HUES64 (cell line): Measurements from ENCODE around the gene MGAT5.

ENCODE experiments used
- H3K27ac ChIP-seq: 2 replicates; pipeline ENCODE4 v1.7.0; 2013; ENCODE audit warnings: low read depth, low read length, inconsistent platforms
- H3K27me3 ChIP-seq: 2 replicates; pipeline ENCODE4 v1.6.1; 2013; ENCODE audit warnings: mild to moderate bottlenecking, low read length; ENCODE audit not compliant: insufficient read depth
- H3K36me3 ChIP-seq: 2 replicates; pipeline ENCODE4 v1.6.1; 2013; ENCODE audit warnings: mild to moderate bottlenecking, low read length; ENCODE audit not compliant: insufficient read depth
- H3K4me1 ChIP-seq: 2 replicates; pipeline ENCODE4 v1.6.1; 2013; ENCODE audit warnings: mild to moderate bottlenecking, low read length, moderate library complexity; ENCODE audit not compliant: insufficient read depth
- H3K4me3 ChIP-seq: 2 replicates; pipeline ENCODE4 v1.5.1; 2013; ENCODE audit warnings: mild to moderate bottlenecking, low read length, moderate library complexity
- H3K9ac ChIP-seq: 2 replicates; pipeline ENCODE4 v1.6.1; 2013; ENCODE audit warnings: mild to moderate bottlenecking, low read depth, low read length
- H3K9me3 ChIP-seq: 2 replicates; pipeline ENCODE4 v1.6.1; 2013; ENCODE audit warnings: low read depth, low read length; ENCODE audit not compliant: insufficient read depth
- WGBS: fragments of 150-250, 120-280 bp; methylation state at CpG from one replicate; pipeline ENCODE4 v1.1.7; 2013; ENCODE audit warnings: missing lambda C conversion rate; 5-methylcytosine and 5-hydroxymethylcytosine counted together

MGAT5 gene

DNA sequence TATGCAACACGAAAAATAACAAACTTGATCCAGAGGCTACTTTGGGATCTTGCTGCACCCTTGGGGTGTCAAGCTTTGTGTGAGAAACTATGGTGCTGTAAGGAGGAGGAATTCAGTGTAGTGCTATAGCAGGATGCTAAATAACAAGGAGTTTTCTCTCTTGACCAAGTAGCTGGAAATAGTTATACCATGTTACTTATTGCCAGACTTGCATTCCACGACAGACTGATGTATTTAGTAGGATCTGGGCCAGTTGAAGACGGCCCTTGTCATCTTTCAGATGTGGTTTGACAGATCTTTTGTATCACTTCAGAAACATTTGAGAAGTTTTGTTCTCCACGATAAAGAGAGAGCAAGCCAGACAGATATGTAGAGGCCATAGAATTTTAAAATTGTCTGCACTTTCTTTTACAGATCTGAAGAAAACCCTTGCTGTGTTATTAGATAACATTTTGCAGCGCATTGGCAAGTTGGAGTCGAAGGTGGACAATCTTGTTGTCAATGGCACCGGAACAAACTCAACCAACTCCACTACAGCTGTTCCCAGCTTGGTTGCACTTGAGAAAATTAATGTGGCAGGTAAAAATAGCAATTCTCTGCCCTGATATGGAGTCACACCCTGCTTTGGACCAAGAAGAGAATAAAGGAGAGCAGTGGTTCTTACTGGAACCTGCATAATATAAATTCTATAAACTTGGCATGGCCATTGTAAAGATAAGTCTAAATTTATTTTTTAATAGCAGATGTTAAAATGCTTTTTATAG lies 16.3 kb downstream of the MGAT5 start:
- Histone ChIP-seq H3K9me3 (no peaks in the 10 kb centered on the region), H3K4me3 (no peak overlapping the region), H3K9ac (no peak overlapping the region), H3K36me3 (peaks cover 13% of the 10 kb centered on the region), H3K4me1 (no peaks in the 10 kb centered on the region), H3K27me3 (no peaks in the 10 kb centered on the region), H3K27ac (no peak overlapping the region)
- WGBS, result 97% methylated on average over 7 of the region's 7 CpGs

- H3K4me3 ChIP-seq, result no peak overlapping the region
- H3K36me3 ChIP-seq, result peaks cover 13% of the 10 kb centered on the region
- H3K4me1 ChIP-seq, result 0 out of 2 replicates have a peak, but pooled peaks cover 4% of the 10 kb centered on the region
- H3K27me3 ChIP-seq, result peaks cover 3% of the 10 kb centered on the region; the same call in 1 of the 2 replicates
- no peak overlapping the region for H3K27ac ChIP-seq
- WGBS, result 89% methylated on average over 2 of the region's 2 CpGs
- no peaks in the 10 kb centered on the region for H3K9me3 ChIP-seq
- H3K9ac ChIP-seq, result no peak overlapping the region
Measured at GRCh38 chr2:134271758-134272157, 17.9 kb downstream of the MGAT5 start.

GRCh38 chr2:134272806-134273205 lies 18.9 kb downstream of the MGAT5 start:
- H3K27ac ChIP-seq, result no peak overlapping the region
- H3K4me3 ChIP-seq, result no peak overlapping the region
- 89% methylated on average over 9 of the region's 9 CpGs for WGBS
- no peaks in the 10 kb centered on the region for H3K9me3 ChIP-seq
- H3K27me3 ChIP-seq, result peaks cover 4% of the 10 kb centered on the region; the same call in 1 of the 2 replicates
- peaks cover 13% of the 10 kb centered on the region for H3K36me3 ChIP-seq
- H3K9ac ChIP-seq, result no peak overlapping the region
- H3K4me1 ChIP-seq, result 0 out of 2 replicates have a peak, but pooled peaks cover 4% of the 10 kb centered on the region

- Histone ChIP-seq H3K4me1 (0 out of 2 replicates have a peak, but pooled peaks cover 4% of the 10 kb centered on the region), H3K4me3 (no peak overlapping the region)
Measured at GRCh38 chr2:134273256-134273983, 19.5 kb downstream of the MGAT5 start.

GRCh38 chr2:134274121-134274520 lies 20.2 kb downstream of the MGAT5 start:
- peaks cover 4% of the 10 kb centered on the region; the same call in 1 of the 2 replicates for H3K27me3 ChIP-seq
- H3K4me1 ChIP-seq, result 0 out of 2 replicates have a peak, but pooled peaks cover 4% of the 10 kb centered on the region
- no peak overlapping the region for H3K9ac ChIP-seq
- whole genome bisulfite sequencing, result 89% methylated on average over 3 of the region's 3 CpGs
- H3K9me3 ChIP-seq, result no peaks in the 10 kb centered on the region
- no peak overlapping the region for H3K27ac ChIP-seq
- no peak overlapping the region for H3K4me3 ChIP-seq
- H3K36me3 ChIP-seq, result peaks cover 13% of the 10 kb centered on the region

More at GRCh38 chr2:134273256-134273983, 19.5 kb downstream of the MGAT5 start:
- WGBS, result 96% methylated on average over 4 of the region's 4 CpGs
- Histone ChIP-seq H3K9me3 (no peaks in the 10 kb centered on the region), H3K27ac (no peak overlapping the region), H3K9ac (no peak overlapping the region), H3K27me3 (peaks cover 4% of the 10 kb centered on the region; the same call in 1 of the 2 replicates), H3K36me3 (peaks cover 13% of the 10 kb centered on the region)

DNA sequence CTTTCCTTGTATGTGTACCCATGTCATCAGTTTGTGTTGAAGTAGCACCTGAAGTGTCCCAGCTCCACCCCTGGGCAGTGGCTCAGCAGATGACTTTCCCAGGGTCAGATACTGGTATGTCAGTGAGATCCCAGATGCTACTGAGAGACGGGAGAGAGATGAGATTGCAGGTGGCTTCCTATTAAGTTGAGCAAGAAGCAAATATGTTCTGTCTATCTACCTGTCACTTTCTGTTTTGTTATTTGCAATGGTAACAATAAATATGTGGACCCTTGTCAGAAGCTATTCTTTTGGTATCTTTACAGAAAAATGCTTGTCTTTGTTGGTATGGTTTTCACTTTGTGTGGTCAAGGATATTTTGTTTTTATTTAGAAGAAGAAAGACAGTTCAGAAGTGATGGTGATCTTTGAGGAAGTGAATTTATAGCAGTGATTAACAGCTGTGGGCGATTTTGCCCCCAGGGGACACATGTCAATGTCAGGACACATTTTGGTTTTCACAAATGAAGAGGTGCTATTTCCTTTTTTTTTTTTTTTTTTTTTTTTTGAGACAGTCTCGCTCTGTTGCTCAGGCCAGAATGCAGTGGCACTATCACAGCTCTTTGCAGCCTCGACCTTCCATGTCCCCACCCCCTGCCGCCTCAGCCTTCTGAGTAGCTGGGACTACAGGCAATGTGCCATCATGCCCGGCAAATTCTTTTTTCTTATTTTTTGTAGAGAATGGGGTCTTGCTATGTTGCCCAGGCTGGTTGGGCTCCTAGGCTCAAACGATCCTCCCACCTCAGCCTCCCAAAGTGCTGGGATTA lies 21.4 kb downstream of the MGAT5 start:
- Histone ChIP-seq H3K27ac (no peak overlapping the region), H3K9ac (no peak overlapping the region), H3K36me3 (peaks cover 11% of the 10 kb centered on the region), H3K4me3 (no peak overlapping the region), H3K27me3 (peaks cover 4% of the 10 kb centered on the region; the same call in 1 of the 2 replicates), H3K9me3 (no peaks in the 10 kb centered on the region), H3K4me1 (0 out of 2 replicates have a peak, but pooled peaks cover 4% of the 10 kb centered on the region)
- WGBS, result 92% methylated on average over 7 of the region's 7 CpGs

DNA sequence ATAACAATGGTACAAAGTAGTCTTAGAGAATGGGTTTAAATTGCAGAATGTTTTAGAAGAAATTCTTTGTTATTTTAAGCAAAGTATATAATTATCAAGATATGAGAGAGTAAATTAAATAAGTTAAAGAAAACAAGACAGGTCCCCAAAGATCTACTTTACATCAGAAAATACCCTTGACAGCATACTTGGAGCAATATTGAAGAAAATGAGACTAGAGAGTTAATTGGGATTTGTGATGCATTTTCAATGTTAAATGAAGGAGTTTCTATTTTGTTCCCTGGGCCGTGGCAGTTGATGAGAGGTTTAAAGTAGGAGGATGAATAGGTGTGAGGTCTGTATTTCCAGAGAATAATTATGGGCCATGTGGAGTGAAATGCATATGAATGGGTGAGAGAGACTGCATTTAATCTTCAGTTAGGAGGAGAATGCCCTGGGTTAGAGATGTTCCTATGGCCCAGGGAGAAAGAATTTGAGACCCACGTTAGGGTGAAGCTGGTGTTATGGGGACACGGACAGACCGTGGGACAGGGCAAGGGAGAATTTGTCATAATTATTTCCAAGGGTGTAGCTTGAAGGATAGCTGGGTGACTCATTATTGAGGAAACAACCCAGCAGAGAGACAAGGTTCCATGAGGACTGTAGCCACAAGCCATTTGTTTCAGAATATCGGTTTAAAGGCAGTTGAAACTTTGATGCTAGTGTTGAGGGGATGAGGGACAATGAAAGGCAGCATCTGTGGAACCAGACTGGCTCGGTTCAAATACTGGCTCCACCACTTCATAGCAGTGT lies 22.7 kb downstream of the MGAT5 start:
- Histone ChIP-seq H3K9ac (no peak overlapping the region), H3K4me1 (0 out of 2 replicates have a peak, but pooled peaks cover 4% of the 10 kb centered on the region), H3K27me3 (peaks cover 4% of the 10 kb centered on the region; the same call in 1 of the 2 replicates), H3K36me3 (no peaks in the 10 kb centered on the region), H3K27ac (no peak overlapping the region), H3K4me3 (no peak overlapping the region), H3K9me3 (no peaks in the 10 kb centered on the region)
- 67% methylated on average over 6 of the region's 6 CpGs for WGBS

DNA sequence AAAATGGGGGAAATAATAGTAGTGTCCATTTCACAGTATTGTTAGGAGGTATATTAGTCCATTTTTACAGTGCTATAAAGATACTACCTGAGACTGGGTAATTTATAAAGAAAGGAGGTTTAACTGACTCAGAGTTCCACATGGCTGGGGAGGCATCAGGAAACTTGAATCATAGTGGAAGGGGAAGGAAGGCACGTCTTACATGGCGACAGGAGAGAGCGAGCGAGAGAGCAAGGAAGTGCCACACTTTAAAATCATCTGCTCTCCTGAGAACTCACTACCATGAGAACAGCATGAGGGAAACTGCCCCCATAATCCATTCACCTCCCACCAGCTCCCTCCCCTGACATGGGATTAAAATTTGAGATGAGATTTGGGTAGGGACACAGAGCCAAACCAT lies 23.4 kb downstream of the MGAT5 start:
- 0 out of 2 replicates have a peak, but pooled peaks cover 4% of the 10 kb centered on the region for H3K4me1 ChIP-seq
- H3K36me3 ChIP-seq, result no peaks in the 10 kb centered on the region
- H3K27ac ChIP-seq, result no peak overlapping the region
- no peaks in the 10 kb centered on the region for H3K9me3 ChIP-seq
- WGBS, result 93% methylated on average over 4 of the region's 4 CpGs
- no peak overlapping the region for H3K4me3 ChIP-seq
- H3K9ac ChIP-seq, result no peak overlapping the region
- H3K27me3 ChIP-seq, result peaks cover 4% of the 10 kb centered on the region; the same call in 1 of the 2 replicates

DNA sequence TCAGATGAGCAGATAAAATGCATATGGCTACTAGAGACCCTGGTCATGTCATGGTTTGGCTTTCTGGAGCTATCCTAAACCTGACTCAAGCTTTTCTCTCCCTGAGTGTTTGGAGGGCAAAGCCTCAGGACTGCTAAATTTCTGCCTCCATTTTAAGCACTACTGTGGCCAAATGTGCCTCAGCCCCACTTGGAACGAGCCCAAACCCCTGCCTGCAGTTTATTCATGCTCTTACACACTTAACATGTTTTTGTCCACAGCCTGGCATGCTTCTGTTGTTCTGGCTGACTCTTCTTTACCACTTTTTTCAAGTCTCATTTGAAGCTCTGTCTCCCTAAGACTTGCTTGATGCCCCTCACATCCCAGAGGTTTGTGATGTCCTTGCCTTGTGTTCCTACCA lies 24.7 kb downstream of the MGAT5 start:
- H3K9ac ChIP-seq, result no peak overlapping the region
- no peak overlapping the region for H3K27ac ChIP-seq
- peaks cover 7% of the 10 kb centered on the region; the same call in 1 of the 2 replicates for H3K4me1 ChIP-seq
- no peak overlapping the region for H3K4me3 ChIP-seq
- H3K27me3 ChIP-seq, result peaks cover 4% of the 10 kb centered on the region; the same call in 1 of the 2 replicates
- H3K9me3 ChIP-seq, result no peaks in the 10 kb centered on the region
- no peaks in the 10 kb centered on the region for H3K36me3 ChIP-seq
- WGBS, result 87% methylated on average over 1 of the region's 1 CpG

DNA sequence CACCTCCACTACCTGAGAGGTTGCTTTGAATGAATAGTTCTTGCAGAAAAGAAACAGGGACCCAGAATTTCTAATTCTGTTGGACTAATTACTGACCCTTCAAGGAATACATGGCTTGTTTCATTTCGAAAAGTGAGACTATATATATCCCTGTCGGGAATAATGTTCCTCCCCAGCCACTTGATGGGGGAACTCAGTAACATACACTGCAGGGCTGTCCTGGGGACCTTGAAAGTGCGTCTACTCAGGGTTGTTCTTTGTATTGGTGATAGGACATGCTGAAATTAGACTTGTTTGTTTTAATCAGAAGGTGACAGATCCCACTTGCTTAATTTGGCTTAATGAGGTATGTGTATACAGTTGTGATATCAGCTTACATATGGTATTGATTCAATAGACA lies 25.5 kb downstream of the MGAT5 start:
- Histone ChIP-seq H3K36me3 (no peaks in the 10 kb centered on the region), H3K4me1 (peaks cover 7% of the 10 kb centered on the region; the same call in 1 of the 2 replicates), H3K9ac (no peak overlapping the region), H3K27ac (no peak overlapping the region), H3K27me3 (peaks cover 4% of the 10 kb centered on the region; the same call in 1 of the 2 replicates), H3K9me3 (no peaks in the 10 kb centered on the region), H3K4me3 (no peak overlapping the region)
- WGBS, result 95% methylated on average over 3 of the region's 3 CpGs
